ENCODE measurements around the gene SNED1. TPM values are rescaled to one million over a fixed set of nuclear protein-coding genes. Genes with fewer than 3 reads are reported as not detected.

Gene SNED1
- total and polyA plus RNA-seq, 2 donors (not counting 1 experiment from before 2014, with no cell fraction given) = 27.2 to 39.5 TPM

DNA sequence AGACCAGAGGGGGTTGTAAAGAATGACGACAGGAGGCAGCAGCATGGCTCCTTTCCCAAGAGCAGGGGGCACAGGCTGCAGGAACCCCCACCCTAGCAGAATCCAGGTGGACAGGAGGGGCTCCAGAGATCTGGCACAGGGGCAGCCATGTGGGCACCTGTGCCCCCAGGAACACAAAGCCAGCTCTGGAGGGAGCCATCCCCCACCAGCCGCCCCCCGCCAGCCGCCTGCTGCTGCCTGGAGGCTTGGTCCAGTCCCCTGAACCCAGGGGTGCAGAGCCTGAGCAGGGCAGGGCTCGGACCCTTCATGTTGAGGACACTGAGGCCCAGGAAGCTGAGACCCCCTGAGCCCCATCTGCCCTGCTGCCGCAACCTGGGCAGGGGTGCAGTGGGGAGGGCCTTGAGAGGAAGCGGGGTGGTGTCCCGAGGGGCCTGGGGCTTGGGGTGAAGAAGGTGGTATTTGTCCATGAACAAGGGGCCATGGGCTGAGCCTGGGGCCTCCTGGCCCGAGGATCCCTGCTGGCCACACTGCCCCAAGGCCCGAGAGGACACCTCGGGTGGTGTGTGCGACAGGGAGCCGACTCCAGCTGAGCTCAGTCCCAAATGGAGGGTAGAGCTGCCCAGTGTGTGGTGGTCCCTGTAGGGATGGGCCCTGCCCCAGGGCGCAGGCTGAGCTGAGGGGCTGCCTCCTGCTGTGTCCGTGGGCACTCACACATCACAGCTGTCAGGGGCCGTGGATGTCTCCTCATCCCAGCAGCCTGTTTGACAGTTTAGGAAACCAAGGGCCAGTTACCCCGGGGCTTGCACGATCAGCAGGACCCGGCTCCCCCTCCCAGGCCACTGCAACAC, 39.8 kb upstream of the SNED1 start:
- Histone ChIP-seq H3K9me3 (ENCODE audit: control insufficient read depth, insufficient read depth, low read depth, low read length) (no peaks in the 10 kb centered on the region), H3K36me3 (ENCODE audit: control insufficient read depth, insufficient read depth, low read length) (no peaks in the 10 kb centered on the region), H3K4me3 (replicated peaks in 1 of 4; ENCODE audit: control extremely low read depth in 1 of 4, insufficient read depth in 1 of 4, low read depth in 3 of 4, low read length in 4 of 4) (no peak overlapping the region), H3K9ac (ENCODE audit: insufficient read depth, low read length) (no peak overlapping the region), H4K20me1 (ENCODE audit: control insufficient read depth, extremely low read depth, insufficient read depth, low read length) (no peaks in the 10 kb centered on the region), H3K4me1 (ENCODE audit: control insufficient read depth, extremely low read depth, insufficient read depth, low read length) (peaks cover 23% of the 10 kb centered on the region), H3K4me2 (ENCODE audit: extremely low read depth, insufficient read depth, low read length) (no peak overlapping the region), H3K27me3 (ENCODE audit: control insufficient read depth, insufficient read depth, low read length) (peaks cover 17% of the 10 kb centered on the region), H3K27ac (ENCODE audit: insufficient read depth, low read length) (no peak overlapping the region), H3K79me2 (ENCODE audit: control insufficient read depth, insufficient read depth, low read length) (no peaks in the 10 kb centered on the region), H2AFZ (ENCODE audit: low read length) (no peak overlapping the region)
- DNase-seq (ENCODE audit: low read depth in 2 of 2) = no peak
- no peak for TF ChIP-seq EZH2 (IDR thresholded peaks at IDR 0.05; ENCODE audit: low read length, missing control alignments)
- TF ChIP-seq, protein P1, sequence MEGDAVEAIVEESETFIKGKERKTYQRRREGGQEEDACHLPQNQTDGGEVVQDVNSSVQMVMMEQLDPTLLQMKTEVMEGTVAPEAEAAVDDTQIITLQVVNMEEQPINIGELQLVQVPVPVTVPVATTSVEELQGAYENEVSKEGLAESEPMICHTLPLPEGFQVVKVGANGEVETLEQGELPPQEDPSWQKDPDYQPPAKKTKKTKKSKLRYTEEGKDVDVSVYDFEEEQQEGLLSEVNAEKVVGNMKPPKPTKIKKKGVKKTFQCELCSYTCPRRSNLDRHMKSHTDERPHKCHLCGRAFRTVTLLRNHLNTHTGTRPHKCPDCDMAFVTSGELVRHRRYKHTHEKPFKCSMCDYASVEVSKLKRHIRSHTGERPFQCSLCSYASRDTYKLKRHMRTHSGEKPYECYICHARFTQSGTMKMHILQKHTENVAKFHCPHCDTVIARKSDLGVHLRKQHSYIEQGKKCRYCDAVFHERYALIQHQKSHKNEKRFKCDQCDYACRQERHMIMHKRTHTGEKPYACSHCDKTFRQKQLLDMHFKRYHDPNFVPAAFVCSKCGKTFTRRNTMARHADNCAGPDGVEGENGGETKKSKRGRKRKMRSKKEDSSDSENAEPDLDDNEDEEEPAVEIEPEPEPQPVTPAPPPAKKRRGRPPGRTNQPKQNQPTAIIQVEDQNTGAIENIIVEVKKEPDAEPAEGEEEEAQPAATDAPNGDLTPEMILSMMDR (conservative IDR thresholded peaks at IDR 0.05 in 1 of 2, IDR thresholded peaks at IDR 0.05 in 1 of 2; ENCODE audit: low read depth in 1 of 2, low read length in 2 of 2) = no peak

DNA sequence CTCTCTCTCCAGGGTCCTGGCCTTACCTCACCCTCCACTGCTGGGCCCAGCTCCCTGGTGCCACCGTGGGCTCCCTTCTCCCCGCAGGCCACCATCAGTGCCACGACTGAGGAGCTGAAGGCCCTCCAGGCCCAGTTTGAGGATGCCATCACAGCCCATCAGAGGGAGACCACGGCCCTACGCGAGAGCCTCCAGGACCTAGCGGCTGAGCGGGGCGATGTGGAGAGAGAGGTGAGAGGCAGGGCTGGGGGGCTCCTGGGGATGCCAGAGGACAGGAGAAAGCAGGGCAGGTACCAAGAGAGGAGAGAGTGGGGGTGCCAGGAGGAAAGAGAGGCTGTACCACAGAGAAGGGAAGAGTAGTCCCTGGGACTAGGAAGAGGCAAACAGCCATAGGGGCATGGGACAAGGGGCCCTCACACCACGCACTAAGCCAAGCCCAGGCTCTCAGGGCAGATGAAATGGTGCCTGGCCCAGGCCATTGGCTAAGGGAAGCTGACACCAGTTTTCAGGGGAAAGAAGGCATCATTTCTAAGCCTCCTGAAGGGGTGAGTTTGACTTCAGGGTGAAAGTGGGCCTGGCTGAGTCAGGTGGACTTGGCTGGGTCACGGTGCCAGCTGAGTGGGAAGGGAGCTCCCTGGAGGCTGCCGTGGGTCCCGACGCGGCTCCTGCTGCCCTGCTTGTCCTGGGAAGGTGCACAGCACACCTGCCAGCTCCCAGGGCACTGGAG, 39.0 kb upstream of the SNED1 start:
- peaks cover 11% of the 10 kb centered on the region for H3K27me3 ChIP-seq (ENCODE audit: control insufficient read depth, insufficient read depth, low read length)
- no peak overlapping the region for H2AFZ ChIP-seq (ENCODE audit: low read length)
- peaks cover 23% of the 10 kb centered on the region for H3K4me1 ChIP-seq (ENCODE audit: control insufficient read depth, extremely low read depth, insufficient read depth, low read length)
- no peak overlapping the region for H3K4me2 ChIP-seq (ENCODE audit: extremely low read depth, insufficient read depth, low read length)
- H3K4me3 ChIP-seq (replicated peaks in 1 of 4; ENCODE audit: control extremely low read depth in 1 of 4, insufficient read depth in 1 of 4, low read depth in 3 of 4, low read length in 4 of 4) = no peak overlapping the region
- no peaks in the 10 kb centered on the region for H3K36me3 ChIP-seq (ENCODE audit: control insufficient read depth, insufficient read depth, low read length)
- H3K9ac ChIP-seq (ENCODE audit: insufficient read depth, low read length) = no peak overlapping the region
- H3K79me2 ChIP-seq (ENCODE audit: control insufficient read depth, insufficient read depth, low read length) = no peaks in the 10 kb centered on the region
- TF ChIP-seq EZH2 (IDR thresholded peaks at IDR 0.05; ENCODE audit: low read length, missing control alignments) = no peak
- TF ChIP-seq, protein P1 (conservative IDR thresholded peaks at IDR 0.05 in 1 of 2, IDR thresholded peaks at IDR 0.05 in 1 of 2; ENCODE audit: low read depth in 1 of 2, low read length in 2 of 2) = no peak
- no peaks in the 10 kb centered on the region for H4K20me1 ChIP-seq (ENCODE audit: control insufficient read depth, extremely low read depth, insufficient read depth, low read length)
- H3K27ac ChIP-seq (ENCODE audit: insufficient read depth, low read length) = no peak overlapping the region
- DNase-seq (ENCODE audit: low read depth in 2 of 2) = no peak
- H3K9me3 ChIP-seq (ENCODE audit: control insufficient read depth, insufficient read depth, low read depth, low read length) = no peaks in the 10 kb centered on the region

DNA sequence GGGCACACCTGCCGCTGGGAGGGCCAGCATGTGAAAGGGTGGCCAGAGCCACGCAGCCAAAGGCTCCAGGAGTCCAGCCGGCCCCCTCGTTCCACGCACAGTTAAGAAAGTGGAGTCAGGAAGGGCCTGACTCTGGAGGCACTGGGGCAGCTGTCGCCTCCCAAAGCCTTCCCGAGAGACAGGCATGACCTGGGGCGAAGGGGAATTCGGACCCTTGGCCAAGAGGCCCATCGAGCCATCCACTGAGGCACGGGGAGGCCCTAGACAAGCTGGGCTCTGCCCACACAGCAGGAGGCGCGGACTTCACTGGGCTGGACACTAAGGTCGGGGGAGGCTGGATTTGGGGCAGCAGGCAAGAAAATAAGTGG, 38.5 kb upstream of the SNED1 start:
- peaks cover 23% of the 10 kb centered on the region for H3K4me1 ChIP-seq (ENCODE audit: control insufficient read depth, extremely low read depth, insufficient read depth, low read length)

More for the DNA sequence above, 38.5 kb upstream of the SNED1 start:
- H3K4me2 ChIP-seq (ENCODE audit: extremely low read depth, insufficient read depth, low read length) = no peak overlapping the region
- H3K79me2 ChIP-seq (ENCODE audit: control insufficient read depth, insufficient read depth, low read length) = no peaks in the 10 kb centered on the region
- no peak overlapping the region for H2AFZ ChIP-seq (ENCODE audit: low read length)
- no peaks in the 10 kb centered on the region for H4K20me1 ChIP-seq (ENCODE audit: control insufficient read depth, extremely low read depth, insufficient read depth, low read length)
- H3K27me3 ChIP-seq (ENCODE audit: control insufficient read depth, insufficient read depth, low read length) = peaks cover 8% of the 10 kb centered on the region
- no peaks in the 10 kb centered on the region for H3K36me3 ChIP-seq (ENCODE audit: control insufficient read depth, insufficient read depth, low read length)
- no peak for DNase-seq (ENCODE audit: low read depth in 2 of 2)
- H3K27ac ChIP-seq (ENCODE audit: insufficient read depth, low read length) = no peak overlapping the region
- TF ChIP-seq, protein P1 (conservative IDR thresholded peaks at IDR 0.05 in 1 of 2, IDR thresholded peaks at IDR 0.05 in 1 of 2; ENCODE audit: low read depth in 1 of 2, low read length in 2 of 2) = no peak
- no peak for TF ChIP-seq EZH2 (IDR thresholded peaks at IDR 0.05; ENCODE audit: low read length, missing control alignments)
- no peak overlapping the region for H3K4me3 ChIP-seq (replicated peaks in 1 of 4; ENCODE audit: control extremely low read depth in 1 of 4, insufficient read depth in 1 of 4, low read depth in 3 of 4, low read length in 4 of 4)
- H3K9ac ChIP-seq (ENCODE audit: insufficient read depth, low read length) = no peak overlapping the region
- no peaks in the 10 kb centered on the region for H3K9me3 ChIP-seq (ENCODE audit: control insufficient read depth, insufficient read depth, low read depth, low read length)
